GM21737 (cell line): Measurements from ENCODE around the gene MMEL1.

Experiments used
- ATAC-seq: cut with Tn5 transposase; IDR thresholded peaks from one replicate; pipeline ENCODE4 v1.9.1; 2021; ENCODE audit warnings: mild to moderate bottlenecking, moderate library complexity; ENCODE audit not compliant: unreplicated experiment

The MMEL1 gene

GRCh38 chr1:2642560-2643413 is 10.0 kb upstream of the MMEL1 start:
- ATAC-seq, result peak; percentile 79

- no peak for ATAC-seq
These were observed 9.3 kb upstream of the MMEL1 start for GRCh38 chr1:2642131-2642559.

GRCh38 chr1:2641381-2642130 is 8.7 kb upstream of the MMEL1 start:
- no peak for ATAC-seq

GRCh38 chr1:2640626-2641025 is 7.8 kb upstream of the MMEL1 start:
- ATAC-seq, result no peak

GRCh38 chr1:2639607-2640521 is 7.0 kb upstream of the MMEL1 start:
- no peak for ATAC-seq

- ATAC-seq, result no peak
These were observed 6.4 kb upstream of the MMEL1 start for GRCh38 chr1:2639203-2639602.

- ATAC-seq, result no peak
These were observed 5.8 kb upstream of the MMEL1 start for GRCh38 chr1:2638466-2639115.

- ATAC-seq, result no peak
These were observed 4.8 kb upstream of the MMEL1 start for GRCh38 chr1:2637442-2638145.

GRCh38 chr1:2636733-2637132 is 3.9 kb upstream of the MMEL1 start:
- ATAC-seq, result no peak

- no peak for ATAC-seq
These were observed 2.7 kb upstream of the MMEL1 start for GRCh38 chr1:2635361-2636010.

GRCh38 chr1:2633936-2634491 is 1.2 kb upstream of the MMEL1 start:
- ATAC-seq, result no peak

- no peak for ATAC-seq
These were observed 635 bp upstream of the MMEL1 start for GRCh38 chr1:2633366-2633935.

GRCh38 chr1:2632051-2632430 is 775 bp downstream of the MMEL1 start:
- ATAC-seq, result no peak

- no peak for ATAC-seq
These were observed 1.4 kb downstream of the MMEL1 start for GRCh38 chr1:2631136-2632050.

- ATAC-seq, result no peak
These were observed 2.2 kb downstream of the MMEL1 start for GRCh38 chr1:2630498-2631135.

GRCh38 chr1:2629627-2630497 is 3.0 kb downstream of the MMEL1 start:
- no peak for ATAC-seq
